GM12891 (cell line): ENCODE data around the gene L3MBTL3.

ENCODE experiments used
- POLR2A ChIP-seq: IDR thresholded peaks from 2 replicates; pipeline ENCODE4 v1.6.1; 2011; ENCODE audit warnings: low read depth, low read length, control low read depth
- POLR2AphosphoS5 ChIP-seq: IDR thresholded peaks from 2 replicates; pipeline ENCODE4 v1.6.1; 2011; ENCODE audit warnings: low read depth, low read length, control low read depth
- SPI1 ChIP-seq: IDR thresholded peaks from 2 replicates; pipeline ENCODE4 v1.6.1; 2011; ENCODE audit warnings: low read depth, low read length, control low read depth
- TAF1 ChIP-seq: IDR thresholded peaks from 2 replicates; pipeline ENCODE4 v1.6.1; 2011; ENCODE audit warnings: low read depth, low read length, control low read depth

DNA sequence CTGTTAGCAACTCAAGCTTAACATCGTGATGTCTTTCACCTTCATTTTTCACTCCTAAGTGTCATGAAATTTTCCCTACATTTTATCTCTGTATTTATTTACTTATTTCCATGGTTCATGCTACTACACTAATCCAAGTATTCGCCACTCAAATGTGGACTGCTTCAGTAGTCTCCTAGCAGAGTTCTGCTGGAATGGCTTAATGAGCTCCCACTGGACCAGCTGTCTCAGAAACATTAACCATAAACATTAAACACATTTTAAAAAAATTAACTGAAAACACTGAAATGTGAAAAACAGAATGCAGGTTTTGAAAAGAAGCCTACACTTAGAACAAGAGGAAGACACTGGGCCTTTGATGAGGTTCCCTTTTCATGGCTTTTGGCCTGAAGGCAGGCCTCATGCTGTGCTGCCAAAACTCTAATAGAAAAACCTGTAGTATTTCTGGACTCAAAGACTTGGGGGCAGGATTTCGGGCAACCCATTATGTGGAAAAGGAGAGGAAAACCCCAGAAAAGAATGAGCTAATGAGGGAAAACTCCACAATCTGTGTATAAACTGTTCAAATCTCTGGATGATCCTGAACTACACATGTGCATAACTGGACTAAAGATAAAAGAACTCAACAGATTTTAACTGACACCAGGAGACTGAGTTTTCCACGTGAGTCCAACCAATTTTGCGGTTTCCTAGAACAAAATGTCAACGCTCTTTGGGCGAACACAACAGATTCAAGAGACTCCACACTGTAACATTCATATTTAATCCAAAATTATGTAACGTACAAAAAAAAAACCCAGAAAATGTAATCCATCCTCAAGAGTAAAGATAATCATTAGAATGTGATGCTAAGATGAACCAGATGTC, 171.4 kb downstream of the L3MBTL3 start:
- no peak for TF ChIP-seq POLR2A
- TF ChIP-seq POLR2AphosphoS5 = no peak
- TF ChIP-seq TAF1 = no peak
- TF ChIP-seq SPI1 = no peak
